OCI-LY7 (cell line): ENCODE data around the gene BMX.

Source experiments
- CTCF ChIP-seq: fragments of 200-600 bp; sonication (generic); conservative IDR thresholded peaks from 2 replicates; pipeline ENCODE4 v1.5.1; 2014; ENCODE audit warnings: mild to moderate bottlenecking, antibody characterized with exemption, low read length, moderate library complexity, mixed read lengths
- EZH2phosphoT487 ChIP-seq: fragments of 200-600 bp; sonication (generic); IDR thresholded peaks from 2 replicates; pipeline ENCODE4 v1.6.1; 2018; ENCODE audit warnings: low read depth, borderline replicate concordance, mild to moderate bottlenecking, mixed run types, antibody characterized with exemption, low read length, moderate library complexity, mixed read lengths

- TF ChIP-seq CTCF (no peak), EZH2phosphoT487 (no peak)
Measured at GRCh38 chrX:15504661-15505060, 4.1 kb downstream of the BMX start.
